Measurements from ENCODE around the gene FGF14.

- TF ChIP-seq POLR2A (IDR thresholded peaks at IDR 0.05) = no peak
- TF ChIP-seq, protein P1, sequence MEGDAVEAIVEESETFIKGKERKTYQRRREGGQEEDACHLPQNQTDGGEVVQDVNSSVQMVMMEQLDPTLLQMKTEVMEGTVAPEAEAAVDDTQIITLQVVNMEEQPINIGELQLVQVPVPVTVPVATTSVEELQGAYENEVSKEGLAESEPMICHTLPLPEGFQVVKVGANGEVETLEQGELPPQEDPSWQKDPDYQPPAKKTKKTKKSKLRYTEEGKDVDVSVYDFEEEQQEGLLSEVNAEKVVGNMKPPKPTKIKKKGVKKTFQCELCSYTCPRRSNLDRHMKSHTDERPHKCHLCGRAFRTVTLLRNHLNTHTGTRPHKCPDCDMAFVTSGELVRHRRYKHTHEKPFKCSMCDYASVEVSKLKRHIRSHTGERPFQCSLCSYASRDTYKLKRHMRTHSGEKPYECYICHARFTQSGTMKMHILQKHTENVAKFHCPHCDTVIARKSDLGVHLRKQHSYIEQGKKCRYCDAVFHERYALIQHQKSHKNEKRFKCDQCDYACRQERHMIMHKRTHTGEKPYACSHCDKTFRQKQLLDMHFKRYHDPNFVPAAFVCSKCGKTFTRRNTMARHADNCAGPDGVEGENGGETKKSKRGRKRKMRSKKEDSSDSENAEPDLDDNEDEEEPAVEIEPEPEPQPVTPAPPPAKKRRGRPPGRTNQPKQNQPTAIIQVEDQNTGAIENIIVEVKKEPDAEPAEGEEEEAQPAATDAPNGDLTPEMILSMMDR (IDR thresholded peaks at IDR 0.05) = no peak
Observed at GRCh38 chr13:102310691-102311418, 91.0 kb downstream of the FGF14 start.

All from Peyer's patch (tissue), 4 donors.